GM12864 (cell line): ENCODE data around the gene PCDHGB7.
"Not testable (repeated sequence)": the region's sequence is repeated elsewhere in the genome, so short reads cannot be mapped to it uniquely, and the experiment has no call there.

Source experiments
- DNase-seq: peaks from one replicate; pipeline ENCODE4 v3.0.0-alpha.2; 2011; ENCODE audit warnings: low read depth
- H3K4me3 ChIP-seq: 2 replicates; pipeline ENCODE4 v1.5.1; 2011; ENCODE audit warnings: mild to moderate bottlenecking, low read depth, low read length, control low read depth
- CTCF ChIP-seq: IDR thresholded peaks from 2 replicates; pipeline ENCODE4 v1.5.1; 2011; ENCODE audit warnings: low read depth, mild to moderate bottlenecking, moderate library complexity, low read length, control low read depth, inconsistent platforms; ENCODE audit errors: missing control alignments

Gene PCDHGB7

DNA sequence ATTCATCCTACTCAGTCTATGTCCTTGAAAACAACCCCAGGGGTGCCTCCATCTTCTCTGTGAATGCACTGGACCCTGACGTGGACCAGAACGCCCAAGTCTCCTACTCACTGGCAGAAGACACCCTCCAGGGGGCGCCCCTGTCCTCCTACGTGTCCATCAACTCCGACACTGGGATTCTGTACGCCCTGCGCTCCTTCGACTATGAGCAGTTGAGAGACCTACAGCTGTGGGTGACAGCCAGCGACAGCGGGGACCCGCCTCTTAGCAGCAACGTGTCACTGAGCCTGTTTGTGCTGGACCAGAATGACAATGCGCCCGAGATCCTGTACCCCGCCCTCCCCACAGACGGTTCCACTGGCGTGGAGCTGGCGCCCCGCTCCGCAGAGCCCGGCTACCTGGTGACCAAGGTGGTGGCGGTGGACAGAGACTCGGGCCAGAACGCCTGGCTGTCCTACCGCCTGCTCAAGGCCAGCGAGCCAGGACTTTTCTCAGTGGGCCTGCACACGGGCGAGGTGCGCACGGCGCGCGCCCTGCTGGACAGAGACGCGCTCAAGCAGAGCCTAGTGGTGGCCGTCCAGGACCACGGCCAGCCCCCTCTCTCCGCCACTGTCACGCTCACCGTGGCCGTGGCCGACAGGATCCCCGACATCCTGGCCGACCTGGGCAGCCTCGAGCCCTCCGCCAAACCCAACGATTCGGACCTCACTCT is 41.9 kb upstream of the PCDHGB7 start:
- not testable (repeated sequence) for H3K4me3 ChIP-seq, DNase-seq
- peak; percentile 11 for TF ChIP-seq CTCF

GRCh38 chr5:141382469-141383294 is 34.8 kb upstream of the PCDHGB7 start, which contains the start of gene PCDHGA7:
Gene PCDHGA7, plus strand, starts transcription at chr5:141382742. Its CDS starts 158 bp downstream, at chr5:141382900.
- no peak within 1 kb of the TSS for H3K4me3 ChIP-seq

GRCh38 chr5:141383345-141383744 is 34.1 kb upstream of the PCDHGB7 start:
- no peak overlapping the region for H3K4me3 ChIP-seq
- TF ChIP-seq CTCF: no peak
- no peak for DNase-seq

More at GRCh38 chr5:141382469-141383294, 34.8 kb upstream of the PCDHGB7 start, which contains the start of gene PCDHGA7:
- no peak for TF ChIP-seq CTCF
- DNase-seq: no peak

- H3K4me3 ChIP-seq: no peak overlapping the region
- no peak for TF ChIP-seq CTCF
- no peak for DNase-seq
Measured at GRCh38 chr5:141384471-141385267, 32.8 kb upstream of the PCDHGB7 start.

GRCh38 chr5:141387557-141388311 is 29.7 kb upstream of the PCDHGB7 start, which contains the start of gene PCDHGB4:
Gene PCDHGB4, plus strand, starts transcription at chr5:141387698. Its CDS starts 187 bp downstream, at chr5:141387885.
- H3K4me3 ChIP-seq, DNase-seq: not testable (repeated sequence)

DNA sequence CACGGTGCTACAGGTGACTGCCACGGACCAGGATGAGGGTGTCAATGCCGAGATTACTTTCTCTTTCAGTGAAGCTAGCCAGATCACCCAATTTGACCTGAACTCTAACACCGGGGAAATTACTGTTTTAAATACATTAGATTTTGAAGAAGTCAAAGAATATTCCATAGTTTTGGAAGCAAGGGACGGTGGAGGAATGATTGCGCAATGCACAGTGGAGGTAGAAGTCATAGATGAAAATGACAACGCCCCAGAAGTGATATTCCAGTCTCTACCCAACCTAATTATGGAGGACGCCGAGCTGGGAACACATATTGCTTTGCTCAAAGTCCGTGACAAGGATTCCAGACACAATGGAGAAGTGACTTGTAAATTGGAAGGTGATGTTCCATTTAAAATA is 28.8 kb upstream of the PCDHGB7 start:
- no peak for DNase-seq
- no peak overlapping the region for H3K4me3 ChIP-seq
- no peak for TF ChIP-seq CTCF
